ENCODE results near the gene ROBO1.

DNA sequence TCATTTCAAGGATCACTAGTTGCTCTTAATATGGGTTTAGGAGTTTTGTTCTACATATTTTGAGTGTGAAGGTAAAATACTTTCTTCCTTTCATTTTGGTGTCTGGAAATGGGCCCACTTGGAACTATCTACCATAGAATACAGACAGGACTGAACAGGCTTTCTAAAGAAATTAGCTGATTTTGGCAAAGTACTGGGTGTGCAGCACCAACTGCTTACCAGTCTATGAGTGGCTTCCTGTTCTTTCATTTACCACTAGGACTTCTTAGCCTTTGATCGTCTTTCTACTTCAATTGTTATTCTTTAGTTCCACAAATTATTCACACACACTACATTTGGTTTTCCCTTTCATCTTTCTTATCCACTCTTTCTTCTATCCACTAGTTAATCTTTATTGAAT is 1196.3 kb downstream of the ROBO1 start:
- TF ChIP-seq, protein P1, sequence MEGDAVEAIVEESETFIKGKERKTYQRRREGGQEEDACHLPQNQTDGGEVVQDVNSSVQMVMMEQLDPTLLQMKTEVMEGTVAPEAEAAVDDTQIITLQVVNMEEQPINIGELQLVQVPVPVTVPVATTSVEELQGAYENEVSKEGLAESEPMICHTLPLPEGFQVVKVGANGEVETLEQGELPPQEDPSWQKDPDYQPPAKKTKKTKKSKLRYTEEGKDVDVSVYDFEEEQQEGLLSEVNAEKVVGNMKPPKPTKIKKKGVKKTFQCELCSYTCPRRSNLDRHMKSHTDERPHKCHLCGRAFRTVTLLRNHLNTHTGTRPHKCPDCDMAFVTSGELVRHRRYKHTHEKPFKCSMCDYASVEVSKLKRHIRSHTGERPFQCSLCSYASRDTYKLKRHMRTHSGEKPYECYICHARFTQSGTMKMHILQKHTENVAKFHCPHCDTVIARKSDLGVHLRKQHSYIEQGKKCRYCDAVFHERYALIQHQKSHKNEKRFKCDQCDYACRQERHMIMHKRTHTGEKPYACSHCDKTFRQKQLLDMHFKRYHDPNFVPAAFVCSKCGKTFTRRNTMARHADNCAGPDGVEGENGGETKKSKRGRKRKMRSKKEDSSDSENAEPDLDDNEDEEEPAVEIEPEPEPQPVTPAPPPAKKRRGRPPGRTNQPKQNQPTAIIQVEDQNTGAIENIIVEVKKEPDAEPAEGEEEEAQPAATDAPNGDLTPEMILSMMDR (IDR thresholded peaks at IDR 0.05), result no peak
- TF ChIP-seq EZH2 (IDR thresholded peaks at IDR 0.05; ENCODE audit: borderline replicate concordance, insufficient read depth, low read depth, low read length, poor library complexity, severe bottlenecking), result no peak

Measured in B cell (primary cell).